ENCODE measurements around the gene ADM2. TPM values are rescaled to one million over a fixed set of nuclear protein-coding genes. Genes with fewer than 3 reads are reported as not detected.

ADM2 gene
- total RNA-seq, 2 donors from 2014 or later, result 0.08 TPM; not detected in 1

GRCh38 chr22:50467773-50468440 lies 13.4 kb upstream of the ADM2 start:
- peaks cover 0 to 48% of the 10 kb centered on the region in 2 donors for H3K4me1 ChIP-seq
- DNase-seq (ENCODE audit: low spot score), result no peak
- no peak for TF ChIP-seq CTCF (IDR thresholded peaks at IDR 0.05)
- peaks cover 46% of the 10 kb centered on the region for H3K36me3 ChIP-seq
- H3K9me3 ChIP-seq, result no peaks in the 10 kb centered on the region
- no peaks in the 10 kb centered on the region for H3K27me3 ChIP-seq
- no peak overlapping the region for H3K4me3 ChIP-seq
- H3K27ac ChIP-seq, result no peak overlapping the region

- DNase-seq (ENCODE audit: low spot score), result no peak
- no peak overlapping the region for H3K27ac ChIP-seq
- no peaks in the 10 kb centered on the region for H3K27me3 ChIP-seq
- peaks cover 39% of the 10 kb centered on the region for H3K36me3 ChIP-seq
- TF ChIP-seq CTCF (IDR thresholded peaks at IDR 0.05), result no peak
- no peaks in the 10 kb centered on the region for H3K9me3 ChIP-seq
- peaks cover 0 to 55% of the 10 kb centered on the region in 2 donors for H3K4me1 ChIP-seq
- no peak overlapping the region for H3K4me3 ChIP-seq
Observed at GRCh38 chr22:50468626-50469025, 12.7 kb upstream of the ADM2 start.

- Histone ChIP-seq H3K9me3 (no peaks in the 10 kb centered on the region), H3K4me1 (peaks cover 0 to 61% of the 10 kb centered on the region in 2 donors), H3K36me3 (peaks cover 29% of the 10 kb centered on the region), H3K4me3 (no peak overlapping the region), H3K27me3 (no peaks in the 10 kb centered on the region), H3K27ac (no peak overlapping the region)
- DNase-seq (ENCODE audit: low spot score), result no peak
- no peak for TF ChIP-seq CTCF (IDR thresholded peaks at IDR 0.05)
Observed at GRCh38 chr22:50469377-50470305, 11.7 kb upstream of the ADM2 start.

- Histone ChIP-seq H3K27me3 (no peaks in the 10 kb centered on the region), H3K9me3 (no peaks in the 10 kb centered on the region), H3K4me3 (no peak overlapping the region), H3K36me3 (peaks cover 21% of the 10 kb centered on the region), H3K27ac (no peak overlapping the region), H3K4me1 (peaks cover 0 to 65% of the 10 kb centered on the region in 2 donors)
- no peak for DNase-seq (ENCODE audit: low spot score)
- TF ChIP-seq CTCF (IDR thresholded peaks at IDR 0.05), result no peak
Observed at GRCh38 chr22:50470491-50470890, 10.9 kb upstream of the ADM2 start.

- no peaks in the 10 kb centered on the region for H3K9me3 ChIP-seq
- H3K27ac ChIP-seq, result no peak overlapping the region
- H3K36me3 ChIP-seq, result peaks cover 12% of the 10 kb centered on the region
- no peaks in the 10 kb centered on the region for H3K27me3 ChIP-seq
- no peak for TF ChIP-seq CTCF (IDR thresholded peaks at IDR 0.05)
- no peak for DNase-seq (ENCODE audit: low spot score)
- H3K4me3 ChIP-seq, result no peak overlapping the region
- H3K4me1 ChIP-seq, result peaks cover 0 to 65% of the 10 kb centered on the region in 2 donors
Observed at GRCh38 chr22:50471197-50471847, 10.0 kb upstream of the ADM2 start.

All from right atrium auricular region (tissue), 2 donors.